Thymus (tissue), 11 donors: ENCODE results near the gene SLC4A4. TPM values are rescaled to one million over a fixed set of nuclear protein-coding genes. Genes with fewer than 3 reads are reported as not detected.

Experiments used
- DNase-seq, 9 donors: peaks; one replicate each; pipeline ENCODE4 v3.0.0-alpha.2; 2013; ENCODE audit warnings: low spot score in 9 of 9, low read depth in 6 of 9, missing footprints in 1 of 9
- H3K27ac ChIP-seq, 2 donors: one replicate each; pipeline ENCODE4 v1.5.1; 2013; ENCODE audit warnings: control low read depth in 1 of 2, low read depth in 1 of 2, low read length in 1 of 2, mild to moderate bottlenecking in 1 of 2, moderate library complexity in 1 of 2
- H3K27me3 ChIP-seq, 2 donors: one replicate each; pipeline ENCODE4 v1.5.1; 2013; ENCODE audit warnings: low read length in 1 of 2; ENCODE audit not compliant: control insufficient read depth in 2 of 2, insufficient read depth in 1 of 2
- H3K36me3 ChIP-seq, 2 donors: one replicate each; pipeline ENCODE4 v1.5.1; 2013; ENCODE audit warnings: low read length in 1 of 2, mild to moderate bottlenecking in 1 of 2, moderate library complexity in 1 of 2; ENCODE audit not compliant: control insufficient read depth in 2 of 2, insufficient read depth in 2 of 2
- H3K4me1 ChIP-seq, 2 donors: one replicate each; pipeline ENCODE4 v1.5.1; 2013; ENCODE audit warnings: low read length in 2 of 2; ENCODE audit not compliant: control insufficient read depth in 2 of 2, insufficient read depth in 2 of 2
- H3K4me3 ChIP-seq, 2 donors: one replicate each; pipeline ENCODE4 v1.5.1; 2013; ENCODE audit warnings: low read length in 2 of 2, control low read depth in 1 of 2, mild to moderate bottlenecking in 1 of 2
- H3K9me3 ChIP-seq, 2 donors: one replicate each; pipeline ENCODE4 v1.5.1; 2013; ENCODE audit warnings: low read length in 1 of 2, mild to moderate bottlenecking in 1 of 2; ENCODE audit not compliant: control insufficient read depth in 2 of 2, insufficient read depth in 1 of 2
- WGBS: extraction: QIAGEN DNeasy Blood & Tissue Kit; methylation state at CpG from one replicate; pipeline ENCODE4 v1.1.7; 2013; 5-methylcytosine and 5-hydroxymethylcytosine counted together
- polyA plus RNA-seq: library from polyadenylated mRNA; stranded (reverse); fragments of 200-250 nt; gene quantifications from one replicate; pipeline ENCODE4 v1.2.3, GENCODE V29; 2013
- total RNA-seq: library from RNA; stranded (reverse); fragments of 120-200 nt; gene quantifications from one replicate; pipeline ENCODE4 v1.2.4, GENCODE V29; 2013
- donor health status: healthy.

Gene SLC4A4
- total and polyA plus RNA-seq, 2 donors = 1.7 to 6.8 TPM

- no peak for DNase-seq
- Histone ChIP-seq H3K27me3 (no peaks in the 10 kb centered on the region), H3K4me3 (no peak overlapping the region), H3K4me1 (no peaks in the 10 kb centered on the region), H3K36me3 (no peaks in the 10 kb centered on the region), H3K27ac (no peak overlapping the region), H3K9me3 (no peaks in the 10 kb centered on the region)
- WGBS = 0% methylated on average over 1 of the region's 1 CpG
Measured at GRCh38 chr4:71568131-71568530, 229.3 kb downstream of the SLC4A4 start.

GRCh38 chr4:71570492-71570891 is 231.7 kb downstream of the SLC4A4 start:
- Histone ChIP-seq H3K36me3 (no peaks in the 10 kb centered on the region), H3K27ac (no peak overlapping the region), H3K4me1 (no peaks in the 10 kb centered on the region), H3K9me3 (no peaks in the 10 kb centered on the region), H3K4me3 (no peak overlapping the region), H3K27me3 (no peaks in the 10 kb centered on the region)
- DNase-seq = no peak
- WGBS = 96% methylated on average over 3 of the region's 3 CpGs

GRCh38 chr4:71571346-71571745 is 232.5 kb downstream of the SLC4A4 start:
- DNase-seq = no peak
- H3K27me3 ChIP-seq = no peaks in the 10 kb centered on the region
- H3K27ac ChIP-seq = no peak overlapping the region
- H3K4me1 ChIP-seq = no peaks in the 10 kb centered on the region
- H3K4me3 ChIP-seq = no peak overlapping the region
- H3K36me3 ChIP-seq = no peaks in the 10 kb centered on the region
- WGBS = 98% methylated on average over 3 of the region's 3 CpGs
- no peaks in the 10 kb centered on the region for H3K9me3 ChIP-seq

GRCh38 chr4:71583971-71584370 is 245.2 kb downstream of the SLC4A4 start:
- Histone ChIP-seq H3K4me1 (no peaks in the 10 kb centered on the region), H3K27me3 (no peaks in the 10 kb centered on the region), H3K9me3 (no peaks in the 10 kb centered on the region), H3K36me3 (no peaks in the 10 kb centered on the region), H3K27ac (no peak overlapping the region), H3K4me3 (no peak overlapping the region)
- 81% methylated on average over 3 of the region's 3 CpGs for WGBS
- no peak for DNase-seq

- Histone ChIP-seq H3K4me1 (no peaks in the 10 kb centered on the region), H3K9me3 (no peaks in the 10 kb centered on the region), H3K27ac (no peak overlapping the region), H3K27me3 (no peaks in the 10 kb centered on the region), H3K4me3 (no peak overlapping the region), H3K36me3 (no peaks in the 10 kb centered on the region)
- no peak for DNase-seq
- WGBS = 89% methylated on average over 1 of the region's 1 CpG
Measured at GRCh38 chr4:71584585-71584984, 245.8 kb downstream of the SLC4A4 start.

GRCh38 chr4:71586087-71586763 is 247.4 kb downstream of the SLC4A4 start:
- H3K9me3 ChIP-seq = no peaks in the 10 kb centered on the region
- WGBS = 89% methylated on average over 4 of the region's 4 CpGs
- H3K4me3 ChIP-seq = no peak overlapping the region
- H3K27ac ChIP-seq = no peak overlapping the region
- no peak for DNase-seq
- no peaks in the 10 kb centered on the region for H3K4me1 ChIP-seq
- no peaks in the 10 kb centered on the region for H3K27me3 ChIP-seq
- H3K36me3 ChIP-seq = no peaks in the 10 kb centered on the region

- no peak for DNase-seq
- H3K4me1 ChIP-seq = no peaks in the 10 kb centered on the region
- H3K27me3 ChIP-seq = no peaks in the 10 kb centered on the region
- no peaks in the 10 kb centered on the region for H3K36me3 ChIP-seq
- no peak overlapping the region for H3K27ac ChIP-seq
- no peaks in the 10 kb centered on the region for H3K9me3 ChIP-seq
- WGBS = 100% methylated on average over 1 of the region's 1 CpG
- H3K4me3 ChIP-seq = no peak overlapping the region
Measured at GRCh38 chr4:71587995-71588394, 249.2 kb downstream of the SLC4A4 start.

- H3K4me3 ChIP-seq = no peak overlapping the region
- H3K27ac ChIP-seq = no peak overlapping the region
- H3K36me3 ChIP-seq = no peaks in the 10 kb centered on the region
- no peak for DNase-seq
- H3K4me1 ChIP-seq = no peaks in the 10 kb centered on the region
- 96% methylated on average over 1 of the region's 1 CpG for WGBS
- H3K27me3 ChIP-seq = no peaks in the 10 kb centered on the region
- no peaks in the 10 kb centered on the region for H3K9me3 ChIP-seq
Measured at GRCh38 chr4:71592793-71593192, 254.0 kb downstream of the SLC4A4 start.

- H3K4me3 ChIP-seq = no peak overlapping the region
- no peak overlapping the region for H3K27ac ChIP-seq
- no peaks in the 10 kb centered on the region for H3K36me3 ChIP-seq
- H3K9me3 ChIP-seq = no peaks in the 10 kb centered on the region
- no peaks in the 10 kb centered on the region for H3K4me1 ChIP-seq
- H3K27me3 ChIP-seq = no peaks in the 10 kb centered on the region
- DNase-seq = no peak
Measured at GRCh38 chr4:71593311-71593710, 254.5 kb downstream of the SLC4A4 start.
